Jurkat, Clone E6-1 (cell line): Measurements from ENCODE around the gene RCBTB2.
"Not testable (repeated sequence)": the region's sequence is repeated elsewhere in the genome, so short reads cannot be mapped to it uniquely, and the experiment has no call there.

ENCODE experiments used
- DNase-seq: peaks from one replicate; pipeline ENCODE4 v3.0.0-alpha.2; 2011; ENCODE audit warnings: low read depth, low spot score
- H3K4me3 ChIP-seq: 2 replicates; pipeline ENCODE4 v1.5.1; 2011; ENCODE audit warnings: mild to moderate bottlenecking, low read length, control low read depth, moderate library complexity

Gene RCBTB2

GRCh38 chr13:48478391-48478790 lies 54.5 kb downstream of the RCBTB2 start:
- DNase-seq, result no peak
- no peak overlapping the region for H3K4me3 ChIP-seq

- DNase-seq, result no peak
- H3K4me3 ChIP-seq, result no peak overlapping the region
These were observed 55.6 kb downstream of the RCBTB2 start for GRCh38 chr13:48477191-48477855.

GRCh38 chr13:48476686-48477085 lies 56.2 kb downstream of the RCBTB2 start:
- DNase-seq, result no peak
- no peak overlapping the region for H3K4me3 ChIP-seq

GRCh38 chr13:48476215-48476614 lies 56.7 kb downstream of the RCBTB2 start:
- H3K4me3 ChIP-seq, result no peak overlapping the region
- DNase-seq, result no peak

GRCh38 chr13:48475230-48475629 lies 57.6 kb downstream of the RCBTB2 start:
- no peak for DNase-seq
- no peak overlapping the region for H3K4me3 ChIP-seq

- no peak overlapping the region for H3K4me3 ChIP-seq
- no peak for DNase-seq
These were observed 75.2 kb downstream of the RCBTB2 start for GRCh38 chr13:48457578-48458242.

- no peak for DNase-seq
- no peak overlapping the region for H3K4me3 ChIP-seq
These were observed 76.3 kb downstream of the RCBTB2 start for GRCh38 chr13:48456546-48456945.

- not testable (repeated sequence) for H3K4me3 ChIP-seq
- DNase-seq, result peak; percentile 21
These were observed 81.7 kb downstream of the RCBTB2 start for GRCh38 chr13:48451196-48451595.

GRCh38 chr13:48449656-48450055 lies 83.2 kb downstream of the RCBTB2 start:
- H3K4me3 ChIP-seq, result no peak overlapping the region
- no peak for DNase-seq

- no peak overlapping the region for H3K4me3 ChIP-seq
- no peak for DNase-seq
These were observed 83.8 kb downstream of the RCBTB2 start for GRCh38 chr13:48448959-48449614.

GRCh38 chr13:48448285-48448958 lies 84.5 kb downstream of the RCBTB2 start:
- no peak overlapping the region for H3K4me3 ChIP-seq
- no peak for DNase-seq

GRCh38 chr13:48446464-48446863 lies 86.4 kb downstream of the RCBTB2 start:
- no peak for DNase-seq
- no peak overlapping the region for H3K4me3 ChIP-seq

- no peak for DNase-seq
These were observed 89.3 kb downstream of the RCBTB2 start for GRCh38 chr13:48443442-48444208.

More at GRCh38 chr13:48443442-48444208, 89.3 kb downstream of the RCBTB2 start:
- no peak overlapping the region for H3K4me3 ChIP-seq
